ENCODE results near the gene CST4.
"Not testable (repeated sequence)": the region's sequence is repeated elsewhere in the genome, so short reads cannot be mapped to it uniquely, and the experiment has no call there.

Gene CST4

GRCh38 chr20:23689399-23689690, 507 bp upstream of the CST4 start:
- DNase-seq, result no peak

- no peak for DNase-seq
These were observed 852 bp downstream of the CST4 start for GRCh38 chr20:23687986-23688385.

- no peak for DNase-seq
These were observed 2.6 kb downstream of the CST4 start for GRCh38 chr20:23686046-23686750.

GRCh38 chr20:23685529-23685896, 3.3 kb downstream of the CST4 start:
- DNase-seq, result peak in 17 of 56 donors; percentile 7 to 67 (median 34)

DNA sequence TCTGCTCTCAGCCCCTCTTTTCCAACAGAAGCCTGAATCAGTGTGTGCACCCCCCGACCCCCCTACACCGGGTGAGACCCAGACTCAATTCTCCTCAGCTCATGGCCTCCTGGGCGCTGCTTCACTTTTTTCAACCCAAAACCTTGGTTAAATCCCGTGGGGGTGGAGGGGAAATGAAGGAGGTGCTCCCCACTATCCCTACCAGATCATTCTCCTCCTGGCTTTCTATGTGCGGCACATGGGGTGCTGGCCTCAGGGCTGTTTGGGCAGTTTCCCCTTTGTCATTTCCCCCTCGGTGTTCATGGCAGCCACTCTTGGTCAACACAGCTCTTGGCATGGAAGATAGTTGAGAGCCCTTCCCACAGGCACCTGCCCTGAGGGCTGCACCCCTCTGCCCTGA, 4.6 kb downstream of the CST4 start:
- DNase-seq, result no peak

GRCh38 chr20:23683807-23684206, 5.0 kb downstream of the CST4 start:
- no peak for DNase-seq

DNA sequence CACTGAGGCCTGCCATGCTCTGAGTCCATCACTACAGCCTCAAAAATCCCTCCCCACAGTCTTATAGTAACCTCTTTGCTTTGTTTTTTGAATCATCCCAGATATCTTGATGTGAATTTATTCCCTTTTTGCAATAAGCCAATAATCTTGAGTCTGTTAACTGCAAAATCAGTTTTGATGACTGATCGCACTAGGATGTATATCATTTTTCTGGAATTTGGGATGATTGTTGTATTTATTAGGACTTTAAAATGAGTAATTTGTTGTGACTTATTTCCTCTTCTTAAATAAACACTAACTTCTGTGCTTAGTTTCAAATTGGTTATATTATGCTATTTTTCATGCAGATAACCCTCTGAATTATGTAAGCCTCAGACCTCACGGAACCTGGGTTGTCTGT, 5.6 kb downstream of the CST4 start:
- no peak for DNase-seq

DNA sequence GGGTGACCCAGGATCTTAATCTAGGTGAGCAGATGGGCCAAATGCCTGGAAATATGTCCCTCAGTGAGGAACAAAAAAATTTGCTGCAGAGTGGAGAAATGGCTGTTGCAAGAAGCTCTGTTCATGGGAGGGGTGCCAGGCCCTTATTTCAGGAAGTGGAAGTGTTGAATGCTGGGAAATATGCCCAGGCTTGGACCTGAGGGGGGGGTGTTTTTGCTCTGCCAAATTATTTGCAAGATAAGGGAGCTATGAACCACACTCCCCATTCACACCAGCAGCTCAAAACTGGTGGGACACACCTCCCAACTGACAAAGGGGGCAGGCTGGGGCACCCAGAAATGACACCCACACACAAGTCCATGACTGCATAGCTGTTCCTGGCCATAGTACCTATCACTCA, 8.7 kb downstream of the CST4 start:
- peak in 1 of 56 donors; percentile 6 for DNase-seq

- DNase-seq, result no peak
These were observed 9.4 kb downstream of the CST4 start for GRCh38 chr20:23679133-23680092.

DNA sequence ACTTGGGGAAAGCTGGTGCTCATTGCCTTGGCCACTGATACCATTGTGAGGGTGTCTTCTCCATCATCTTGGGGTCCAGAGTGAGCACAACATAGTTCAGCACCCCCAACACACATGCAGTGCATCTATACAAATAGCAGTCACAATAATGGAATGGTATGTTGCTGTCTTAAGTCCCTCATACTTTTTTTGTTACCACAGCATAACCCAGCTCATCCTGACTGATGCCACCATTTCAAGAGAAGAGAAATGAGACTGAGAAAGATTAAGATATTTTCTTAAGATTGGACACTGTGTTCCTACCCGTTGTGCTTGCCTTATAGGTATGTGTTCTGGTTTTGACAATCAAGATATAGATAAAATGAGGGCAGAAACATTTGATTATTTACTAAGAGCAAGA, 15.6 kb downstream of the CST4 start:
- DNase-seq, result no peak

GRCh38 chr20:23672158-23672557, 16.7 kb downstream of the CST4 start:
- no peak for DNase-seq

- no peak for DNase-seq
These were observed 17.4 kb downstream of the CST4 start for GRCh38 chr20:23671479-23671878.

DNA sequence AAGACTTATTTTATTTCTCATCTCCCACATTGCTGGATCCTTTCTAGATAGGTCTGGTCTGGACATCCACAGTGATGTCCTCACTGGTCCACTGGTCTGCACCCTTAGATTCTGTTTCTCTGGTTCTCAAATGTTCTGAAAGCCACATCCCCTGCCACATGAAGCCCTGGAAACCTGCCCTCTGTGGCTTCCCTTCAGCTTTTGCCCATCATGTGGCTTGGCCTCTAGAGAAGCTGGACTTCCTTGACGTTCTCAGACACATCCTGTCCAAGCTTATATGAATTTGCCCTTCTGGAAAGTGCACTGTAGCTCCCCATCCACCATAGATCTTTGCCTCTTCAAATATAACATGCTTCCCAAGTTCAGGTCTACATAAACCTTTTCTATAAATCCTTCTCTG, 18.5 kb downstream of the CST4 start:
- DNase-seq, result peak in 1 of 56 donors; percentile 4

DNA sequence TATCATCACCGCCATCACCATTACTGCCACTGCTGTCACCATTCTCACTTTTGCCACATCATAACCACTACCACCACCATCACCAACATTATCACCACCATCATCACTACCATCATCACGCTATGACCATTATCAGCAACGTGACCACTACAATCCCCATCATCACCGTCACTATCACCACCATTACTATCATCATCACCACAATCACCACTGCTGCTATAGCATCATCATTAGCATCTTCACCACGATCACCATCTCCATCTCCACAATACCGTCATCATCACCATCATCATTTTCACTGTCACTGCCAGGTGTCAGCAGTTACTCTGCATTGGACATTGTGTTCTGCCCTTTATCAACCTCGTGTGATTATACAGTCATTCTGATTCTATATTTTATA, 19.0 kb downstream of the CST4 start:
- DNase-seq, result no peak

- no peak for DNase-seq
These were observed 19.5 kb downstream of the CST4 start for GRCh38 chr20:23669327-23669726.

- peak in 27 of 56 donors; percentile 5 to 58 (median 28) for DNase-seq
These were observed 20.3 kb downstream of the CST4 start for GRCh38 chr20:23668477-23668951.

GRCh38 chr20:23667666-23668065, 21.2 kb downstream of the CST4 start:
- DNase-seq, result no peak

DNA sequence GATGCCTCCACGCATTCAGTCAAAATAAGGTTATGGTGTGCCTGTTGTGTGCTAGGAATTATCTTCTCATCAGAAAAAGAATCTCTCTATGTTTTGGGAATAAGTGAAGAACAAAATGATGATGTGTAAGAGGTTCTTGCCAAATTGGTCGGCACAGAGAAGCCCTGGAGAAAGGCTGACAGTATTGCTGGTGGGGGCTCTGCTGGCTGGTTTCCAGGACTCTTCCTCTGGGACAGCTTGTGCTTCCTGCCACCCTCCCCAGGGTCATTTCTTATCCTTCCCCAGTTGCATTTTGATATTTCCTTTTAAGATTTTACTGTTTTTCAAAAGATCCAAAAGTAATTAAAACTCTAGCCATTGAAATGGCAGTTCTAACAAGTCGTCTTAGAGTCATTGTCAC, 22.1 kb downstream of the CST4 start:
- DNase-seq, result no peak

- DNase-seq, result no peak
These were observed 22.6 kb downstream of the CST4 start for GRCh38 chr20:23666189-23666588.

GRCh38 chr20:23664954-23665353, 23.9 kb downstream of the CST4 start:
- DNase-seq, result no peak

DNA sequence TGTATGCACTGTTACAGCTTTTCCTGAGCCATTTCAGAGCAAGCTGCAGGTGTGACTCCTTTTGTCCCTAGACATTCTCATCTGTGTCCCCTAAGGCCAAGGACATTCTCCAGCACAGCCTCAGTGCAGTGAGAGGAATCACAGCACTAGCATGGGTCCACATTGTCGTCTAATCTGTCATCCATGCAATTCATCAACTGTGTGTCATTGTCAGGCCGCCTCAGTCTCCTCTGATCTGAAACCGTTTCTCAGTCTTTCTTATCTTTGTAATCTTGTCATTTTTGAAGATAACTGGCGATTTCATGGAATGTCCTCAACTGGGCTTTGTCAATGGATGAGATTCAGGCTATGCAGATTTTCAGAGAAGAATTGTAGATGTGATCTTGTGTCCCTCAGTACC, 24.8 kb downstream of the CST4 start:
- DNase-seq, result not testable (repeated sequence)

GRCh38 chr20:23663180-23663579, 25.7 kb downstream of the CST4 start:
- DNase-seq, result no peak
